Measurements from ENCODE around the gene ECD.
"Not testable (repeated sequence)": the region's sequence is repeated elsewhere in the genome, so short reads cannot be mapped to it uniquely, and the experiment has no call there.

The ECD gene

DNA sequence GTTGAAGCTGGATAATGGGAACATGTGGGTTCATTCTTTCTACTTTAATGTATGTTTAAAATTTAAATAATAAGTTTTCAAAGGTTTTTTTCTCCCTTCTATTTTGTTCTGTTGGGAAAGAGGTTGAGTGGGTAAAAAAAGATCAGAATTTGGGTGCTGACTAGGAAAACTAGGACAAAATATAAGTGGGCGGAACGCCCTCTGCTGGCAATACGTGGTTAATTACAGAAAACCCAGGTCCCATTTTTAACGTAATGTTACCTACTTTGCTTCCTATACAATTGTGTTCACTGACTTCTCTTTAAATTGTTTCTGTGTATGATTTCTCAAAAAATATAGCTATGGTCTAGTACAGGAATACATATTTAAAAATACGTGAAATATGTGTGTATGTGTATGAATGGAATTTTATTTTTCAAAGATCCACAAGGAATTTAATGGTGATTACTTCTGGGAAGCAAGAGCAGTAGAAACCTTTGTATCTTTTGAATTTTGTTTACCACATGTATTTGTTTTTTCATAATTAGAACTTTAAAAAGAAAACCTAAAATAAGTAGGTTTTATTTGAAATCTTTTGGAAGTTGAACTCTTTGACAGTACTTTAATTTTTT lies 8.7 kb downstream of the ECD start:
- DNase-seq, result no peak

DNA sequence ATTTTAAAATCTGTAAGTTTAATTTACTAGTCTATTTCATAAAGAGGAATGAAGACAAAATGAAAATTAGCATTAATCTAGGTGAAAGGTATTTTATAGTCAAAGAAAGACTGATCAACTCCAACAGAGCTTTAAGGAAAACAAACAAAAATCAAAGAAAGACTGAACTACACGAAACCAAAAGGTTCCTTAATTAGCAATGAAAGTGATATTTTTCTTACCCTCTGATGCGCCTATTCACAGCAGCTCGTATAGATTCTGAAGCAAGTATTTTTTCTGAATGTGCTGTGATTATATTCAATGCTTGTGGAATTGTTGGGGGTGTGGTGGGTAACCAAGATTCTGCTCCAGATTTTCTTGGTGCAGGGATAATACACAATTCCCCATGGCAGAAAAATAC lies 11.8 kb downstream of the ECD start:
- DNase-seq, result no peak

DNA sequence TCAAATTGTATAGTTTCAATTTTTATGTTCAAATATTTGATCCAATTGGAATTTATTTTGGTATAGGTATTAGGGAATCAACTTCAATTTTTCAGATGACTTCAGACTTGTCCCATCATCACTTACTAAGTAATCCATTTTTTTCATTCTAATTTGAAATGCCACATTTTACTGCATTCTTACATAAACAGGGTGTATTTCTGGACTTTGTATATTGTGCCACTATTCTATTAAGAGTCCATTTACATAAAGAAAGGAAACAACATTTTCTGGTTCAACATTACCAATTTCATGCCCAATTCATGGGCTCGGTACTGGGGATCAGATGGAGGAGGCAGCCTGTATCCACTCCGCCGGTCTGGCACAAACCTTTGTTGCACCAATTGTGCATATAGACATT lies 15.8 kb downstream of the ECD start:
- no peak for DNase-seq

DNA sequence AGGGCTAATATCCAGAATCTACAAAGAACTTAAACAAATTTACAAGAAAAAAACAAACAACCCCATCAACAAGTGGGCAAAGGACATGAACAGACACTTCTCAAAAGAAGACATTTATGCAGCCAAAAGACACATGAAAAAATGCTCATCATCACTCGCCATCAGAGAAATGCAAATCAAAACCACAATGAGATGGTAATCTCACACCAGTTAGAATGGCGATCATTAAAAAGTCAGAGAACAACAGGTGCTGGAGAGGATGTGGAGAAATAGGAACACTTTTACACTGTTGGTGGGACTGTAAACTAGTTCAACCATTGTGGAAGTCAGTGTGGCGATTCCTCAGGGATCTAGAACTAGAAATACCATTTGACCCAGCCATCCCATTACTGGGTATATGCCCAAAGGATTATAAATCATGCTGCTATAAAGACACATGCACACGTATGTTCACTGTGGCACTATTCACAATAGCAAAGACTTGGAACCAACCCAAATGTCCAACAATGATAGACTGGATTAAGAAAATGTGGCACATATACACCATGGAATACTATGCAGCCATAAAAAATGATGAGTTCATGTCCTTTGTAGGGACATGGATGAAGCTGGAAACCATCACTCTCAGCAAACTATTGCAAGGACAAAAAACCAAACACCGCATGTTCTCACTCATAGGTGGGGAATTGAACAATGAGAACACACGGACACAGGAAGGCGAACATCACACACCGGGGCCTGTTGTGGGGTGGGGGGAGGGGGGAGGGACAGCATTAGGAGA lies 17.0 kb downstream of the ECD start:
- not testable (repeated sequence) for DNase-seq

DNA sequence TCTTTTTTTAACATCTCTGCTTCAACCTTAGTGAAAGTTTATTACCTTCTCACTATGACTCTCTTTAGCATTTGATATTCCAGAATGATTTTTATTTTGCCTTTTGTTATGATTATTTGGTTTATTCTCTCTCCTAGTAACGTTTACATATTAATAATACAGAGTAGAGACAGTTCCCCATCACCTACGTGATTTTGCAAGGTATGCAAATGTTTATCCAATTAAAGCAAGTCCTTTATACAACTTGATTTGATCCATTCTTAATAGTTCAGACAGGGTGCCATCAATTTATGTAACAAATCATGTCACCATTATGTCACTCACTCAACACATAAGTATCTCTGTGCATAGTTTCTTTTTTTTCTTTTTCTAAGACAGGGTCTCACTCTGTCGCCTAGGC lies 26.2 kb downstream of the ECD start:
- DNase-seq, result no peak

DNA sequence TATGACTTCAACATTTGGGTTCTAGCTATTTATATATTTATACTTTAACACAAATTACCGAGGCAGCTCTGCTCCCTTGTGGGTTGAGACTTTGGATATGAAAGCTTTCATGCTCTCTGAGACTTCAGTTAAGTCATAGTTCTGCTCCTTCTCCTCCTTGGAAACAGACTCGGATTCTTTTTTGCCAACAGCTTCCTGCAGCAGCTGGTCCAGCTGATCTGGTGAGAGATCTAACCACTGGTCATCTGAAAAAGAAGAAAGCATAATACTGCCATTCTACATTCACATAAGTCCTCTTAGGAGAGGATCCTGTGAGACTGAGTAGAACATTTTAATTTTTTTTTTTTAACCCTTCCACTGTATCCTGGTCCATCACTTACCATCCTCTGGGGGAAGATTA lies 28.6 kb downstream of the ECD start:
- DNase-seq, result no peak

DNA sequence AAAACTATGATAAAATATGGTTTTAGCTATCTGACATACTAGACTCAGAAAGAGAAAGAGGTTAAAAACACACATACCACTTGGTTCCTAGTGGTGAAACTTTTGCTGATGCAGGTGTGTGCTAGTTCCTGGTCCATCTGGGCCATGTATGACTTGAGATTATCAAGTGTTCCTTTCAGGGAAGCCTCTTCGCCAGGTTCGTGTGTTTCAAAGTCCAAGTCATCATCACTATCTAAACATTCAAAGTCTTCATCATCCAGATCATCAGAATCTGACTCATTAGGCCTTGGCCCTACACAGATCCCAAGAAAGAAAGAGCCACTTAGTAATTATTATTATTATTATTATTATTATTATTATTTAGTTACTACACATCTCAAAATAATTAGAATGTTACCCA lies 31.2 kb downstream of the ECD start:
- no peak for DNase-seq

DNA sequence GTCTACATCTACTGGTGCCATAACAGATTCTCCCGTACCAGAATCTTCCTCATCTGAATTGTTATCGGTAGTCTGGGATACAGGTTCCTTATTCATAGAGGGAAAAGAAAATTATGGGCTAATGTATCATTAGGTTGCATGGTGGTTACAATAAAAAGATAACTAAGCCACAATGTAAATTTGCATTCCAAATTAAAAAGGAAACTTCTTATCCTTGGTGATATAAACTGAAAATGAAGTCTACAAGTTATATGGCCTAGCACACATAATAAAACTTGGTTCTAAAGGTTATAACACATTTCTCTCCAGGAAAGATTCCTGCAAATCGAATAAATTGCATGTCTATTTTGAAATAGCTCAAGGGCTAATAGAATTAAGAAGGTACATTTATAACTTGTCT lies 33.1 kb downstream of the ECD start:
- DNase-seq, result no peak

DNA sequence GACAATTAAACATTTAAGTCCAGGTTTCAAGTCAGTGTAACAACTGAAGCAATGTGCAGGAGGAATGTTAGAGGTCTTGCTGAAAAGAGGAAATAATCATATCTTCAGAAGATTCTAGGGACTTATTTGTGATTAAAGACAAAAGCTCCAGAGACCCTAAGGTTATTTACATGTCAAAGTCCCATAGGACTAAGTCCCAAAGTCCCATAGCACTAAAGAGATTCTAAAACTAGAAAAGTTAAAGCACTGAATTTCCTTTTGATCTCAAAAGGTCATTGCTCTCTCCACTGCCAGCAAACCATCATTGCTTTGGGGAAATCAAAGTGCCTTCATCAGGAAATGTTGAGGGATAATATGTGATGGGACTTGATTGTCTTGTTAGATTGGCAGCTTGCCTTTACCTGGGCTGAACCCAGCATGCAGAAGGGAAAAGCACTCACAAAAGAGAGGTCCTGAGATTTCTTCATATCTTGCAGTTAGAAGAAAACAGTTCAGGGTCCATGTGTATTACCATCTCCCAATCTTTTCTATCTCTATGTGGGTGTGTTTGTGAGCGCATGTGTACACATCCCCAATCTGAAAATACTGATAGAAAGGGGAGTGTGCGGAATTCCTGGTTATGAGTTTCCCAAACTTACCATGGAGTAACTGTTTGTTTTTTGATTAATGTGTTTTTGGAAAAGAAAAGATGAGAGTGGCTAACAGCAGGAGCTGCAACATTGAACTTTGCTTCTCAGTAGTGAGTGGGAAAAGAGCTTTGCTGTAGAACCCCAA lies 35.7 kb downstream of the ECD start:
- DNase-seq, result no peak

DNA sequence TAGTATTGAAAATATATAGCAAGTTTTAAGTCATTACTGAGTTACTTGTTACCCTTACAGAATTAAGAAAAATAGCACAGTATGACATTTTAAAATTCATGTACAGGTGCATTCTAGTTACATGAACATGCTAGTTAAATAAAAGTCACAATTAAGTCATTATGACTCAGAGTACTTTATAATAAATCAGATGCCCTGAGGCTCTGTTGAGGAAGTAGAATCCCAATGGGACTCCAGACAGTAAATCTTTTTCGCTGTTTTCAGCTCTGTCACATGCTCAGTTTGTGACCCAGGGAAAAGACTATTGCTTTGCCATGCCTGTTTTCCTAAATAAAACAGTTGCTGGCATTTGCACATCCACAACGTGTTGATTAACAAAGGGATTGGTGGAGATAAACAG lies 36.5 kb downstream of the ECD start:
- DNase-seq, result peak; percentile 9

DNA sequence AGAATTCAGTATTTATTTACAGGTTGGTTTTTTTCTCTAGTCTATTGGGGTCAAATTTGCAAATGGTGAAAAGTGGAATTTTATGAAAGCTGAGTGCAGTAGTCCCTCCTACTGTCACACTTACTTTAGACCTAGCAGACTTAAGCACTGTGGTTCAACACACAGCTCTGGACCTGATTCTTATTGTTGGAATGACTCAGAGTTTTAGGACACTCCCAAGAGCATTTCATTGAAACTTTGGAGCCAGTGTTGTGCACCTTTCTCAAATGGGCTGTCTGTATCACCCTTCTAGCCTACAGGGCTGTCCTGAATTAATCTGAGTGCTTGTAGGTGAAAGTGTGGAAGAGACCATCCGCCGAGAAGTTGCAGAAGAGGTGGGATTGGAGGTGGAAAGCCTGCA lies 41.5 kb downstream of the ECD start:
- DNase-seq, result no peak

DNA sequence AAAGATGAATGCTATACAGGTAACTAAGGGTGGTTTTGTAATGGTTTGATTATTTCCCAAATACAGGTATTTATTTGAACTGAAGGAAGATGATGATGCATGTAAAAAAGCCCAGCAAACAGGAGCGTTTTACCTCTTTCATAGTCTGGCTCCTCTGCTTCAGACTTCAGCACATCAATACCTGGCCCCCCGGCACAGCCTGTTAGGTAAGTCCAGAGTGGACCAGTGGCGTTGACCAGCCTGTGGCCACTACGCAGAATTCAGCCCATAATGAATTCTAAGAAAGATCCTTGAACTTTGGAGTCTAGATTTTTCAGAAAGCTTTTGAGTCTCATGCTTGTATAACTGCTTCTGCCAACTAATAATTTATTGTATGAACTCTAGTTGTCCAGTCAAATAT lies 47.9 kb downstream of the ECD start:
- no peak for DNase-seq

DNA sequence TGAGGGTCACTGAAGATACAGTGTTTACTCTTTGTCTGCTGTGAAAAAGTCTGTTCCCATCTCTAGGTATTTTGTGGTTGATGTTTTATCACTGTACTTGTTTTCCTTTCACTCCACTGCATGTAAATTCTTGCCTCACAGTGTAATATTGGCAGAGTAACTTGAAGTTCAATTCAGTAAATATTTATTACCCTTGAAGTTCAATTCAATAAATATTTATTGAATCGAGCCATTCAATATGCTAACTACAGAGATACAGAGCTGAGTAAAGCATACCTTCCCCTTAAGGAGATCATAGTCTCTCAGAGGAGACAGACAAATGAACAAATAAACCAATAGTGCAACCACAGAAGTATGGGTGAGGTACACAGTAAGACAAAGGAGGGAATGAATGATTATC lies 48.4 kb downstream of the ECD start:
- no peak for DNase-seq

DNA sequence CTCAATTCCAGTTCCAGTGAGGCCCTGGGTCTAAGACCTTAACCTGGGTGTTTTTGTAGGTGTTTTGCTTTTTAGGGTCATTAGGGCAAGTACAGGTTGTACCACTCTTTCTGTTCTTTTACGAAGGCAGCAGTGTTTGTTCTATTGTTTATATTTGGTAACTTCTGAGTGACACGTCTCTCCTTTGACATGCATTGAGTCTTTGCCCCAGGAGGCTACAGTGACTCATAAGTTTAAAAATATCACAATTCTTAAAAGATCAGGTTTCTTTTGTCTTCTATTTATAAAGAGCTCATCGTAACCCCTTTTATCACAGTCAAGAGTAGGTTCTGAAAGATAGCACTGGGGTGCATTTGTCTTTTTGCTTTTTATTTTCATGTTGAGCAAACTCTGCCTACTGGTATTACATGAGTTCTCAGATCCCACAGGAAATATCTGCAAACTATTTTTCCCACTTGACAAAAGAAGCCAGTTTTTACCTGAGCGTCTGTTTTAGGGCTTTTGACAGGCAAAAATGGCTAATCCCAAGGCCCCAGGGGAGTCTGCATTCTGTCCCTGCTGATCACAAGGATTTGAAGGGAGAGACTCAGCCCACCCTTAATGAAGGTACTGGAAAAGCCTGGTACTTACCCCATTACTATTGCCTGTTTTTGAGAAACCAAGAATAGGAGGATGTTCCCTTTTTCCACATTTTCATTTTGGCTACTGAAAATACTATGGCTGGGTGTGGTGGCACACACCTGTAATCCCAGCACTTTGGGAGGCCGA lies 49.6 kb downstream of the ECD start:
- DNase-seq, result no peak

DNA sequence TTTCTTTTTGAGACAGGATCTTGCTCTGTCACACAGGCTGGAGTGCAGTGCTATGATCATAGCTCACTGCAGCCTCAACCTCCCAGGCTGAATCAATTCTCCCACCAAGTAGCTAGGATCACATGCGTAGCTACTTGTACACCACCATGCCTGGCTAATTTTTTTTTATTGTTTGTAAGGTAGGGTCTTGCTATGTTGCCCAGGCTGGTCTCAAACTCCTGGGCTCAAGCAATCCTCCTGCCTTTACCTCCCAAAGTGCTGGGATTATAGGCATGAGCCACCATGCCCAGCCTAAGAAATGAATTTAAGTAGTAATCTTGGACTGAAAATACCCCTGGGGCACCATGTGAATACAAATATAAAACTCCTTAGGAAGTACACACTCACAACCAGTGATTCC lies 51.8 kb downstream of the ECD start:
- no peak for DNase-seq

DNA sequence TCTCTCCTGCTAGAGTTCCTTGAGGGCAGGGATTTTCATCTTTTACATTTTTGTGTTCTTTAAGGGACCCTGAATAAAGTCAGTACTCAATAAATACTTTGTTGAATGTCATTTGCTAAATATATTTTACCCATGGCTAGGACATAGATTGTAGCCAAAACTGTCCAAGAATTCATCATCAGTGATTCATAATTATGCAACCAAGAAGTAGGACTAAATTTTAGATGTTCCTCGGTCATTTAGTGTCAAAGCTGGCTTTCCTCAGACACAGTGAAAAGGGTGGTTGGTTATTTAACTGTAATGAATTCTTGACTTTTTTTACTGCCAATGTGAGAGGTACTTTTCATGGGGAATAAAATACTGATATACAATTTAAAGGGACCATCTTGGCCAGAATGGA lies 54.3 kb downstream of the ECD start:
- DNase-seq, result no peak

DNA sequence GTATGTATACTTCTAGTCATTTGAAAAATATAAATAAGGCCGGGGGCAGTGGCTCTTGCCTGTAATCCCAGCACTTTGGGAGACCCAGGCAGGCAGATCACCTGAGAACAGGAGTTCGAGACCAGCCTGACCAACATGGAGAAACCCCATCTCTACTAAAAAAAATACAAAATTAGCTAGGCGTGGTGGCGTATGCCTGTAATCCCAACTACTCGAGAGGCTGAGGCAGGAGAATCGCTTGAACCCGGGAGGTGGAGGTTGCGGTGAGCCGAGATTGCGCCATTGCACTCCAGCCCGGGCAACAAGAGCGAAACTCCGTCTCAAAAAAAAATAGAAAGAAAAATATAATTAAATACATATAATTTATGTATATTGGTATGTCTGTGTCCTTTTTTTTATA lies 55.8 kb downstream of the ECD start:
- DNase-seq, result not testable (repeated sequence)

DNA sequence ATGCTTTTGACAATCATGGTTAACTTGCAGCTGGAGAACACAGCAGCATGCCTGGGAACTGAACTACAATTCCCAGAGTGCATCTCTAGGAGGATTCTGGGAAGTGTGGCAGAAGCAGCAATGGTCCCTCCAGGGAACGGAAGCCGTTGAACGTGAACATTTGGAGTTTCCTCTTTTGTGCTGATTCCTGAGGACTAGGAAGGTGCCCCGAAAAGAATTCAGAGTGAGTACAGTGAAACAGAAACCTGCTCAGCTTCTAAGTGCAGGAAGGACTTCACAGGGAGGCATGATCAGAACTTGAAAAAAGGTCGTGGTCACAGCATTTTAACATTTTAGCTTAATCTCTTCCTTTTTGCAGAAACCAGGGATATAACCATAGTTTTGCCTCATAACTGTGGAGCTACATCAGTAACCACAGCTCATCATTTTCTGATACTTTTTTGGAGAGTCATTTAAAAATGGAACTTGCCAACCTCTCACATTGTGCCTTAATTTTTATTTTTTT lies 57.4 kb downstream of the ECD start, which contains the start of gene NUDT13:
NUDT13 (plus strand) TSS at position 111 of the 505 bp plus-strand sequence. CDS start 3,911 bp downstream, outside the sequence.
- DNase-seq, result no peak

DNA sequence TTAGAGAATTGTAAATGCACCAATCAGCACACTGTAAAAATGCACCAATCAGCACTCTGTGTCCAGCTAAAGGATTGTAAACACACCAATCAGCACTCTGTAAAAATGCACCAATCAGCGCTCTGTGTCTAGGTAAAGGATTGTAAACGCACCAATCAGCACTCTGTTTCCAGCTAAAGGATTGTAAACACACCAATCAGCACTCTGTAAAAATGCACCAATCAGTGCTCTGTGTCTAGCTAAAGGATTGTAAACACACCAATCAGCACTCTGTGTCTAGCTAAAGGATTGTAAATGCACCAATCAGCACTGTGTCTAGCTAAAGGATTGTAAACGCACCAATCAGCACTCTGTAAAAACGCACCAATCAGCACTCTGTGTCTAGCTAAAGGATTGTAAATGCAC lies 58.6 kb downstream of the ECD start:
- not testable (repeated sequence) for DNase-seq

DNA sequence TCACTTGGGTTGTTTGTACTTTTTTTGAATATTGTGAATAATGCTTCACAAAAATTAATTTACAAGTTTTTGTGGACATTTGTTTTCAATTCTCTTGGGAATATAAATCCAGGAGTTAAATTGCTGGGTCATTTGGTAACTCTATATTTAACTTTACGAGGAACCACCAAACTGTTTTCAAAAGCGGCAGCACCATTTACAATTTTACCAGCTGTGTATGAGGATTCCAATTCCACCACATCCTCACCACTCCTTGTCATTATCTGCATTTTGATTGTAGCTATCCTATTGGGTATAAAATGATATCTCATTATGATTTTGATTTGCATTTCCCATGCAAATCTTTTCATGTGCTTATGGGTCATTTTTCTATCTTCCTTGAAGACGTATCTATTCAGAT lies 61.5 kb downstream of the ECD start:
- DNase-seq, result no peak

DNA sequence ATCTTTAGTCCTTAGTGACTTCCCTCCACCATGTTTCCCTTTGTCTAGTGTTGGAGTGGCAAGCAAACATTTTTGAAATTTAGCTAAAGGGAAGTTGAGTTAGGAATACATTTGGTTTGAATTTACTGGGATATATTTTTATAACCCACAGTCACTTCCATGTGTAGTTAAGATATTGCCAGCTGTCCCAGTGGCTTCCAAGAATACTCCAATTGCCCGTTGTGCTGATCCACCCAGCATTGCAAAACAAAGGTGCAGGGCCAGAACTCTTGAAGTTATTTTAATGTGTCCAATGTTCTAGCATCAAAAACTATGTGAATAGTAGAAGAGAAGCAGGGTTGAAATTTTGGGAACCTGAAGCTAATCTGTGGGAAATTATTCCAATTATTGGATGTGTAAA lies 68.7 kb downstream of the ECD start:
- no peak for DNase-seq

DNA sequence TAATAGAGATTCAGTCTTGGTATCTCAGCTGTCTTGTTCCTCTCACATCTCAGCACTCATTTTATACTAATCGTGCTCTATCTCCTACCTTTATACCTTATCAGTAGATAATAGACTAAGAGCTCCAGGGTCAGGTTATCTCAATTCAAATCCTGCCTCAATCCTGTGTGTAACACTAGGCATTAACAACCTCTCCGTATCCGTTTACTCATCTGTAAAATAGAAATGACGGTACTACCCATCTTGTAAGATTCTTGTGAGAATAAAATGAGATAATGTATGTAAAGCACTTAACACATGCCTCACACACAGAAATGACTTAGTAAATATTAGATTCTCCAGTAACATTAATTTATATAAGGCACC lies 70.5 kb downstream of the ECD start:
- DNase-seq, result no peak
